ENCODE data around the gene LRG1. TPM values are rescaled to one million over a fixed set of nuclear protein-coding genes. Genes with fewer than 3 reads are reported as not detected.

LRG1 gene
- polyA plus RNA-seq, 1 of the 3 experiments (the other 2 are of a cell fraction), result 0.12 TPM

DNA sequence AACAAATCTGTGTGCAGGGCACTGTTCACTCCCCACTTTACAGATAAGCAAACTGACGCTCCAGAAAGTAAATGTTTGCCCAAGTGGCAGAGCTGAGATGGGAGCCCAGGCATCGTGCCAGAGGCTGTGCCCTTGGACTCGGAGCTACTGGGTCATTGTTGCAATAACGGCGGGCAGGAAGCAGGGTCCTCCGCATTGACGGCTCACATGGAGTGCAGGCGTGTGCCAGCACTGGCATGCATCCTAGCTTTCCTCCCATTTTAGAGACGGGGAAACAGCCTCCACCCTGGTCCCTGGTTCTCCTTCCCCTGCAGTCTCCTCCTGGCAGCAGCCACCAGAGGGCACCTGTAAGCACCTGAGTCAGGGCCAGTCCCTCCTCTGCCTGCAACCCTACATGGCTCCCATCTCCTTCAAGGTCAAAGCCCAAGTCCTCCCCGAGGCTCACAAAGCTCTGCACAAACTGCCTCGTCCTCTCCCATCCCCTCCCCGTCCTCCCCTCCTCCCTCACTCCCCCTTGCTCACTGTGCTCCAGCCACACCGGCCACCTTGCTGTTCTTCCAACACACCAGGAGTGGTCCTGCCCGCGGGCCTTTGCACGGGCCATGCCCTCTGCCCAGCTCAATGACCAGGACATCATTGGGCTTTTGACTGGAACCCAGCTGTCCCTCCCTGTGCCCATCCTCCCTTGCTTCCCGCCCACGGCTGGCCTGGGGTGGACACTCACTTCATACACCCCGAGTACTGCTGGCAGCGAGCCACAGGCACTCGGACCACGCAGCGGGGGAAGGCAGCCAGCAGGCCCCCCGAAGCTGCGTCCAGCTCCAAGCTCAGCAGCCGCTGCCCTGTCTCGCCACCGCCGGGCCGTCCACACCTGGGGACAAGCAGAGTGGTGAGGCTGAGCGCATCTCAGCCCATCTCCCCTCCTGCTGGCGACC, 7.7 kb upstream of the LRG1 start:
- H3K9ac ChIP-seq, result no peak overlapping the region
- no peaks in the 10 kb centered on the region for H3K9me2 ChIP-seq
- POLR2A ChIA-PET, result interaction anchor here (0.6 kb wide), 1 partner anchor 22 kb away, joined by 4 read pairs; no protein-coding TSS in a partner anchor
- H3F3A ChIP-seq (replicated peaks; ENCODE audit: insufficient read depth), result no peaks in the 10 kb centered on the region
- H3K4me1 ChIP-seq (ENCODE audit: control insufficient read depth in 1 of 2, insufficient read depth in 2 of 2, low read depth in 1 of 2, low read length in 1 of 2), result no peaks in the 10 kb centered on the region
- no peak overlapping the region for H2AFZ ChIP-seq (ENCODE audit: low read depth)
- peaks cover 10% of the 10 kb centered on the region for H3K27me3 ChIP-seq (ENCODE audit: insufficient read depth)
- CTCF ChIA-PET, result interaction anchor here (0.6 to 3.0 kb wide), 14 partner anchors 9 to 93 kb away, joined by 3 to 21 read pairs (median 4); partner anchors contain the start of genes PLIN5 and SEMA6B
- H3K36me3 ChIP-seq (replicated peaks in 1 of 2; ENCODE audit: control insufficient read depth in 1 of 2, insufficient read depth in 2 of 2, low read length in 1 of 2), result no peaks in the 10 kb centered on the region
- TF ChIP-seq MEF2A (IDR thresholded peaks at IDR 0.05; ENCODE audit: borderline replicate concordance, low read depth), result no peak
- no peak for TF ChIP-seq SIN3A (IDR thresholded peaks at IDR 0.05; ENCODE audit: borderline replicate concordance, low read depth, low read length)
- no peak; the same call in 1 of the 2 replicates for TF ChIP-seq SMC3 (IDR thresholded peaks at IDR 0.05; ENCODE audit: low read depth, low read length)
- TF ChIP-seq, protein P1, sequence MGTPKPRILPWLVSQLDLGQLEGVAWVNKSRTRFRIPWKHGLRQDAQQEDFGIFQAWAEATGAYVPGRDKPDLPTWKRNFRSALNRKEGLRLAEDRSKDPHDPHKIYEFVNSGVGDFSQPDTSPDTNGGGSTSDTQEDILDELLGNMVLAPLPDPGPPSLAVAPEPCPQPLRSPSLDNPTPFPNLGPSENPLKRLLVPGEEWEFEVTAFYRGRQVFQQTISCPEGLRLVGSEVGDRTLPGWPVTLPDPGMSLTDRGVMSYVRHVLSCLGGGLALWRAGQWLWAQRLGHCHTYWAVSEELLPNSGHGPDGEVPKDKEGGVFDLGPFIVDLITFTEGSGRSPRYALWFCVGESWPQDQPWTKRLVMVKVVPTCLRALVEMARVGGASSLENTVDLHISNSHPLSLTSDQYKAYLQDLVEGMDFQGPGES (IDR thresholded peaks at IDR 0.05; ENCODE audit: low read depth, low read length), result no peak
- TF ChIP-seq TAF1 (IDR thresholded peaks at IDR 0.05; ENCODE audit: borderline replicate concordance, low read depth, low read length), result no peak
- TF ChIP-seq, protein P2, sequence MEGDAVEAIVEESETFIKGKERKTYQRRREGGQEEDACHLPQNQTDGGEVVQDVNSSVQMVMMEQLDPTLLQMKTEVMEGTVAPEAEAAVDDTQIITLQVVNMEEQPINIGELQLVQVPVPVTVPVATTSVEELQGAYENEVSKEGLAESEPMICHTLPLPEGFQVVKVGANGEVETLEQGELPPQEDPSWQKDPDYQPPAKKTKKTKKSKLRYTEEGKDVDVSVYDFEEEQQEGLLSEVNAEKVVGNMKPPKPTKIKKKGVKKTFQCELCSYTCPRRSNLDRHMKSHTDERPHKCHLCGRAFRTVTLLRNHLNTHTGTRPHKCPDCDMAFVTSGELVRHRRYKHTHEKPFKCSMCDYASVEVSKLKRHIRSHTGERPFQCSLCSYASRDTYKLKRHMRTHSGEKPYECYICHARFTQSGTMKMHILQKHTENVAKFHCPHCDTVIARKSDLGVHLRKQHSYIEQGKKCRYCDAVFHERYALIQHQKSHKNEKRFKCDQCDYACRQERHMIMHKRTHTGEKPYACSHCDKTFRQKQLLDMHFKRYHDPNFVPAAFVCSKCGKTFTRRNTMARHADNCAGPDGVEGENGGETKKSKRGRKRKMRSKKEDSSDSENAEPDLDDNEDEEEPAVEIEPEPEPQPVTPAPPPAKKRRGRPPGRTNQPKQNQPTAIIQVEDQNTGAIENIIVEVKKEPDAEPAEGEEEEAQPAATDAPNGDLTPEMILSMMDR (IDR thresholded peaks at IDR 0.05), result peak; percentile 50
- no peaks in the 10 kb centered on the region for H3K79me2 ChIP-seq (ENCODE audit: insufficient read depth)
- H3K27ac ChIP-seq (ENCODE audit: low read depth in 2 of 2, low read length in 1 of 2), result no peak overlapping the region
- H4K20me1 ChIP-seq (ENCODE audit: insufficient read depth), result no peaks in the 10 kb centered on the region
- H3K4me3 ChIP-seq (ENCODE audit: low read depth in 2 of 2, low read length in 1 of 2), result no peak overlapping the region
- no peaks in the 10 kb centered on the region for H3K9me3 ChIP-seq
- no peak overlapping the region for H3K4me2 ChIP-seq
- peak; percentile 59 for DNase-seq
- WGBS (ENCODE audit: low lambda C conversion rate), result 19% methylated on average over 15 of the region's 32 CpGs

GRCh38 chr19:4543842-4544647, 4.2 kb upstream of the LRG1 start:
- no peak overlapping the region for H3K9ac ChIP-seq
- H3K4me2 ChIP-seq, result no peak overlapping the region
- no peaks in the 10 kb centered on the region for H3K36me3 ChIP-seq (replicated peaks in 1 of 2; ENCODE audit: control insufficient read depth in 1 of 2, insufficient read depth in 2 of 2, low read length in 1 of 2)
- no peaks in the 10 kb centered on the region for H3K9me2 ChIP-seq
- WGBS (ENCODE audit: low lambda C conversion rate), result 86% methylated on average over 45 of the region's 87 CpGs
- no peak overlapping the region for H3K4me3 ChIP-seq (ENCODE audit: low read depth in 2 of 2, low read length in 1 of 2)
- CTCF ChIA-PET, result interaction anchor here (1.7 kb wide), 1 partner anchor 20 kb away, joined by 6 read pairs; no protein-coding TSS in a partner anchor
- H3K27ac ChIP-seq (ENCODE audit: low read depth in 2 of 2, low read length in 1 of 2), result no peak overlapping the region
- no peaks in the 10 kb centered on the region; a peak in 1 of 4 replicates for H3K4me1 ChIP-seq (ENCODE audit: control insufficient read depth in 1 of 2, insufficient read depth in 2 of 2, low read depth in 1 of 2, low read length in 1 of 2)
- H4K20me1 ChIP-seq (ENCODE audit: insufficient read depth), result no peaks in the 10 kb centered on the region
- POLR2A ChIA-PET, result no interaction called here
- H3K79me2 ChIP-seq (ENCODE audit: insufficient read depth), result no peaks in the 10 kb centered on the region
- H3F3A ChIP-seq (replicated peaks; ENCODE audit: insufficient read depth), result no peaks in the 10 kb centered on the region
- H2AFZ ChIP-seq (ENCODE audit: low read depth), result no peak overlapping the region
- H3K27me3 ChIP-seq (ENCODE audit: insufficient read depth), result peaks cover 10% of the 10 kb centered on the region; the same call in 1 of the 2 replicates
- no peak for DNase-seq
- H3K9me3 ChIP-seq, result no peaks in the 10 kb centered on the region
- TF ChIP-seq, protein P2 (IDR thresholded peaks at IDR 0.05), result no peak
- TF ChIP-seq RFX5 (IDR thresholded peaks at IDR 0.05; ENCODE audit: low read length) (no peak), EP300 (IDR thresholded peaks at IDR 0.05; ENCODE audit: borderline replicate concordance in 1 of 2, low read depth in 1 of 2, low read length in 1 of 2) (no peak), EZH2phosphoT487 (IDR thresholded peaks at IDR 0.05; ENCODE audit: borderline replicate concordance, low read depth) (no peak), MEF2A (IDR thresholded peaks at IDR 0.05; ENCODE audit: borderline replicate concordance, low read depth) (no peak), TEAD4 (IDR thresholded peaks at IDR 0.05; ENCODE audit: borderline replicate concordance, insufficient read depth) (no peak), MXI1 (IDR thresholded peaks at IDR 0.05; ENCODE audit: low read depth, low read length) (no peak), POLR2AphosphoS5 (IDR thresholded peaks at IDR 0.05; ENCODE audit: low read depth, low read length) (no peak), NRF1 (IDR thresholded peaks at IDR 0.05; ENCODE audit: low read depth, low read length) (no peak), YY1 (IDR thresholded peaks at IDR 0.05; ENCODE audit: low read depth) (no peak), JUND (IDR thresholded peaks at IDR 0.05) (no peak), RCOR1 (IDR thresholded peaks at IDR 0.05; ENCODE audit: low read length) (no peak), RXRA (IDR thresholded peaks at IDR 0.05; ENCODE audit: borderline replicate concordance, low read depth) (no peak)
- TF ChIP-seq, protein P1 (IDR thresholded peaks at IDR 0.05; ENCODE audit: low read depth, low read length), result no peak

Measured in SK-N-SH (cell line).